NCI-H446 treated with DMSO at 0.1 percent for 48 hours (cell line): ENCODE results near the gene CHCHD6.

Experiments used
- DNase-seq: peaks from one replicate; lab custom pipeline; 2025; lab: John Stamatoyannopoulos, UW

CHCHD6 gene

DNA sequence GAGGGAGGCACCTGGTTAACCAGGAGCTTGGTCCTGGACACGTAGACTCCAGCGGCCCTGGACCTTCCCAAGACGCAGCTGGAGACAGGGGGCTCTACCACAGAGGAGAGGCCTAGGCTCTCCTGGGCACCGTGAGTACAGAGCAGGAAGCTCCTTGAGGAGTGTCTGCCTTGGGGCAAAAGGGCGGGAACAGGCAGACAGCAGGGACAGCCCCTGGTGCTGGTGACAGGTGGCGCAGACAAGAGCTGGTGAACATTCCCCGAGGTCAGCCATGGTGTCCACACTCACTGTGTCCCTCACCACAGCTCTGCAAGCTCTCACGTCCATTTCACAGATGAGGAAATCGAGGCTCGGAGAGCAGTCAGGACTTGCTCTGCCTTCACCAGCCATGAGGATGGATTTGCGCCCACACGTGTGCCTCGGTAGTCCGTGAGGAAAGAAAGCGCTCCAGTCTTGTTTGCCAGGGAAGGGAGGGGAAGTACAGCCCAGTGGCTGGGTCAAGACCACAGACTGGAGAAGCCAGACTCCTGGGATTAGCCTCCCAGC lies 276.3 kb downstream of the CHCHD6 start:
- no peak for DNase-seq

DNA sequence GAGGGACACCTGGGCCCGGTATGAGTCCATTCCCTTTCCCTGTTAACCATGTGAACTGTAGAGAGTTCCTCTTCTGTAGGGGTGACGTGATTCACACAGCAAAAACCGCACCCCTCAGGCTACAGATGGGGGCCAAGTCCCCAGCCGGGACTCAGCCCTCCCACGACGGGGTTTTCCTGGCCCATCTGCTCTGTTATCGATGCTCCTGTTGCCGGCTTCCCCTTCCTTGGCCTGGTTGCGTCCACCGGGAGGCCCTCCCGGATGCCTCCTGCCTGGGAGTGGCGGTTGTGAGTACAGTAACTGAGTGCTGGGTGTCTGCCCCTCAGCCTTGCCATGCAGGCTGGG lies 278.1 kb downstream of the CHCHD6 start:
- DNase-seq, result no peak

- DNase-seq, result peak; percentile 34
Measured at GRCh38 chr3:126982471-126983175, 278.6 kb downstream of the CHCHD6 start, which contains the start of gene PLXNA1. Gene PLXNA1, plus strand, starts transcription at chr3:126983115. Its CDS starts 5,479 bp downstream, at chr3:126988594.

- DNase-seq, result no peak
Measured at GRCh38 chr3:126983276-126983652, 279.2 kb downstream of the CHCHD6 start.

DNA sequence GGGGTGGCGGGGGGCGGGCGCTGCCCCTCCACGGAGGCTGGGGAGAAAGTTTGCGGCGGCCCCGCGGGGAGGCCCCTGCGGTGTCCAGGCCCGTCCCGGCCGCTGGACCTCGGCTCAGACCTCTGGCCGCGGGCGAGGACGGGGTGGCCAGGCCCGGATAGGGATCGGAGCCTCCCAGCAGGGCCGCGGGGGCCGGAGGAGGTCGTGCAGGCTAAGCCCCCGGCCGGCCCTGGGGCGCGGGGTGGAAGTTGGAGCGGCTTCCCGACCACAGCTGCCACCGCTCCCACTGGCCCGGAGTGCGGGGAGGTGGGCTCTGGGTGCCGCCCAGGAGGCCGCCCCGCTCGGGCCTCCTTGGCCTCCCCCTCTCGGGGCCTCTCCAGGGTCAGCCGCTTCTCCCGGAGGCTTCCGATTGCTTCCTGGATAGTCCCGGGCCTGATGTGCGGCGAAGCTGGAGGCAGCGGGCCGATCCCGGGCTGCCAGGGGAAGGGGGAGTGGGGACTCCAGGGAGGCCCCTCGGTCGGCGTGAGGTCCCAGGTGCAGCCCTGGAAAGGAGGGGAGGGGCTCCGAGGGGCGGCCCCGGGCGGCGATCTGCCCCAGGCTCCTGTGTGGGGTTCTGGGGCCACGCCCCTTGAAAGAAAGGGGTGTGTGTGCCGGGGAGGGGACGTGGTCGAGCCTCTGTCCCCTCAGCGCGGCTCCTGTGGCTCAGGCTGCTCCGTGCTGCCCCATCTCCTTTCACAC lies 279.8 kb downstream of the CHCHD6 start:
- DNase-seq, result no peak

DNA sequence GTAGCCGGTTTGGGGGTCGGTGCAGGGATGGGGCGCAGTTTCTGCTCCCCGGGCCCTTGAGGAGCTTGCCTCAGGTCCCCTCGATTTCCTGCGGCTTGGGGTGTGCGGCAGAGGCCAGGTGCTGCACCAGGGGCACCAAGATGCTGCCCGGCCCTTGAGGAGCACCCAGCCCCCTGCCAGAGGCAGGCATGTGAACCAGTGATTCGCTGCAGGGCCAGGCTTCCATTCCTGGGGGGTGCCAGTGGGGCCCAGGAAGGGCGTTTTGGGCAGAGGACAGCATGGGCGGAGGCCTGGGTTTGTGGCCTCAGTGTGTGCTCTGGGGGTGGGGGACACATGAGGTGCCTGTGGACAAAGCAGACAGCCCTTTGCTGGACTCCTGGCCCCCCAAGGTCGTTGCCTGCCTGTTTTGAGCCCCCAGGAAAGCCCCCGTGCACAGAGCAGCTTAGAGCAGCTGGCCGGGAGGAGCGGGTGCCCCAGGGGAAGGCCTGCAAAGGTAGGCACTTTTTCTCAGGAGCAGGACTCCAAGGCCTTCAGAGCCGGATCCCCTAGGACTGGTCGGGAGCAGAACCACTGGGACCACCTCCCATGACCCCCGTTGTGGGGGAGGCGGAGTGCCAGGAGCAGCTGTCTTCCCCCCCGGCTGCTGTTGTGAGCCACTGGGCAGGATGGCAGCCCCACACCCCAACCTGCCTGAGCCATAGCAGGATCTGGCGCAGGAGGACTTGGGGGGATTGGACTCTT lies 280.5 kb downstream of the CHCHD6 start:
- no peak for DNase-seq

DNA sequence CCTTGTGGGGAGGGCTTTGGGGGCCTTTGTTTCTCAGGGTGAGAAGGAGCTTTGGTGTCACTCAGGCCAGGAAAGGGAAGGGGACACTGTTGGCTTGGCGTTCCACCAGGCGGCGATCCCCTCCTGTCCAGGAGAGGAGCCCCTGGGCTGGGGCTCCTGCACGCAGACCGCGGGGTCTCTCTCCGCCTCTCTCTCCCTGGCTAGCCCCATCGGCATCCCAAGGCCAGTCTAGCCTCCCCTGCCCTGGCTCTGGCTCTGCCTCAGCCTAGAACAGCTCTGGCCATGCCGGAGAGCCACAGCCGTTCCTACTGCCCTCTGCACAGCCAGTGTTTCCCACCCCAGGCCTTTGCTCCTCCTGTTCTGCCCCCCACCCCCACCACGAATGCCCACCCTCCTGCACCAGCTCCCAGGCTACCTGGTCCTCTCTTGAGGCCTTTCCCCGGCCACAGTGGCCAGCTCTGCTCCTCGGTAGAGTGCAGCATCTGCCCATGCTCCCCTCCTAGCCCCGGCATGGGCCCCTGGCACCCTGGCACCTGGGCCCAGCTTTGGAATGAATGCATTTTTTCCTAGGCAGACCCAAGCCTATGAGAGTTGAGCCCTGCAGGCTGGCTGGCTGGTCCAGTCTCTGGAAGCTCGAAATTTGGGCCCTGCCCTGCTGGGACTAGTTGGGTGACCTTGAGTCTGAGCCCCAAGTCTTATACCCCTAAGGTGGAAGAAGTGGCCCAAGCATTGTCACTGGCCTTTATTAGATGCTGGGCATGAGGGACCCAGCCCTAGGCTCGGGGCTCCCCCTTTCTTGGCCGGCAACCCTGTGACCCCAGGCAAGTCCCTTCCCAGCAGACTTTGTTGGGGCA lies 281.3 kb downstream of the CHCHD6 start:
- no peak for DNase-seq

DNA sequence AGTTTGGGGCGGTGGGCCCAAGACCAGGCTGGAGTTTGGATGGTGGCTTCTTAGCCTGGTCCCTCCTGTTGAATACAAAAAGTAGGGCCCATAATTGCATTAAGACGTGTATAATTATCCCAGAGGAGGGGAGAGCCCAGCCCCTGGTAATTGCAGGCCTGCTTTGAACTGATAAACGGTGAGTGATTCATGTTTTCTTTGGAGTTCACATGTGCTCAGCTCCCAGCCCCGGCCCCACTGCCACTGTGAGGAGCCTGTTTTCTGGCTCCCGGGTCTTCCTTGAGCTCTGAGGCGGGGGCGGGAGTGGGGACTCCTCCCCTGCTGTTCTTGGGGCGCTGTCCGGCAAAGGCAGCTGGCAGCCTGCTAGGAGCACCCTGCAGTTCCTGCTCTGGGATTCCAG lies 282.0 kb downstream of the CHCHD6 start:
- DNase-seq, result no peak

DNA sequence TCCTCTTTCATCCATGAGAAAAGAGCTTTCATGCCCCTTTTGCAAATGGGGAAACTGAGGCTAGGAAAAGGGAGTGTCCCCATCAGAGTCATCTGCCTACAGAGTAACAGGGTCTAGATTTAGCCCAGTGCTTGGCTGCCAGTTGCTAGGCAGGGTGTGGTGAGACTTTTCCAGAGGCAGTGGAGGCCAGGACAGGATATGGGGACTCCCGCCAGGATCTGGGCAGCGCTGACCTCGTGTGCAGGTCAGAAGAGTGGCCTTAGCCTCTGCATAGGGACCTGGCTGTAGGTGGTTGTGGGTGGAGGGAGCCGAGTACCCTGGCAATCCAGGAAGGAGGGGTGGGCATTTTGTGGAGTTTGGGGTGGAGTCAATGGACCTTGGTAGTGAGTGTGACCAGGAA lies 283.1 kb downstream of the CHCHD6 start:
- DNase-seq, result no peak

DNA sequence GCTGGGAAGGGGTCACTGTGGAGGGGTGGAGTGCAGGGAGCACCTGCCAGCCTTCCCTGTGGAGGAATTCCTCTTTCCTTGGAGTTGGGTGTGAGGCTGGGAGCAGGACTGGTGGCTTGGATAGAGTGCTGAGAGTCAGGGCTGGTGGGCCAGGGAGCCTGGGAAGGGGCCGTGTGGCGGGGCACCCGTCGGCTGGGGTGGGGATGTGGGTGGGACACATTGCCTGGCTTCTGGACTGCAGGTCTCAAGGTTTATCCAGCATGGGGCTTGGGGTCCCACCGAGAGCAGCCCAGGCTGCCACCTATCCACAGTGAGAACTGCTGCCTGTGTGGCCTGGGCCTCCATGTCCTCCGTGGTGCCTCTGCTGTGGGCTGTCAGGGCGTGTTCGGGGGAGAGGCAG lies 283.6 kb downstream of the CHCHD6 start:
- no peak for DNase-seq

- no peak for DNase-seq
Measured at GRCh38 chr3:126988451-126989021, 284.5 kb downstream of the CHCHD6 start.

- no peak for DNase-seq
Measured at GRCh38 chr3:126989316-126990023, 285.4 kb downstream of the CHCHD6 start.

DNA sequence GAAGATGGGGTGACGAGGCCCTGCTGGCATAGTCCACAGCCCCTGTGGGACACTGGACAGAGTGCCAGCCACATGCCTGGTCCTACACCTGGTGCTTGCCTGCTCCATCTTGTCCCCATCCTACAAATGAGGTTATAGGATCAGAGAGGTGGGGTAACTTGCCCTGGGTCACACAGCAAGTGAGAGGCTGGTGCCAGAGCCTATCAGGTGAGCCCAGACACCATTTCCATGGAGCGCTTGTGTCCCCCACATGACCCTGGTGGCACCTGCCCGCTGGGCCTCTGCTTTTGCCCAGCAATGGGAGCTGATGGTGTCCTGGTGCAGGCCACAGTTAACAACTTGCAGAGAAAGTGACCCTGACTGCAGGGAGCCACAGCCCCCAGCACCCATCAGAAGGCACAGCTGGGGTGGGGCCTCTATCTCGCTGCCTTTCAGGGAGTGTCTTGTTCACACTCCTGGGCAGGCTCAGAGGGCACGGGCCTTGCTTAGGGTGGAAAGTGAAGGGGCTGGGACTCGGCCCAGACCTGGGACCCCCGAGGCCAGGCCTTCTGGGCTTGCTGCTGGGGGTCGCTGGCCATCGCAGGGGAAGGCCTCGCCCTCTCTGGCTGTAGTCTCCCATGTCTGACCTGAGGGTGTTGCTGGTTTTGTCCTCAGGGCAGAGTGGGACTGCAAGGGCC lies 286.1 kb downstream of the CHCHD6 start:
- DNase-seq, result no peak

DNA sequence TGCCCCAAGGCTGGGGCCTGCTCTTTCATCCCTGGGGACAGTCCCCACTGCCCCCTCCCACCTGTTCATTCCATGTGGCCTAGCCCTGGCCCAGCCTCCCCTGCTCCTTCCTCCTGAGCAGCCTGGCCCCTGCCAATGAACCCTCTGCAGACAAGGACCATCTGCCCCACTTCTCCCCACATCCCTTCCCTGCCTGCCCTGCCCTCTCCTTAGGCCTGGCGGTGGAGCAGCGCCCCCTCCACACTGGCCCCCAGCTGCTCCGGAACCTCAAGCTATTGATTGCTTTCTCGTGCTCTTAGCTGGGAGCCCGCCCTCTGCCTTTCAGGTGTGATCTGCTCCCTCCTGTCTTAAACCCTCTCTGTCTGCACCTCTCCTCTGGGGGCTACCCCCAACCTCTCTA lies 286.9 kb downstream of the CHCHD6 start:
- no peak for DNase-seq

GRCh38 chr3:126991366-126992200 lies 287.5 kb downstream of the CHCHD6 start:
- DNase-seq, result no peak

GRCh38 chr3:126992216-126992615 lies 288.2 kb downstream of the CHCHD6 start:
- no peak for DNase-seq

DNA sequence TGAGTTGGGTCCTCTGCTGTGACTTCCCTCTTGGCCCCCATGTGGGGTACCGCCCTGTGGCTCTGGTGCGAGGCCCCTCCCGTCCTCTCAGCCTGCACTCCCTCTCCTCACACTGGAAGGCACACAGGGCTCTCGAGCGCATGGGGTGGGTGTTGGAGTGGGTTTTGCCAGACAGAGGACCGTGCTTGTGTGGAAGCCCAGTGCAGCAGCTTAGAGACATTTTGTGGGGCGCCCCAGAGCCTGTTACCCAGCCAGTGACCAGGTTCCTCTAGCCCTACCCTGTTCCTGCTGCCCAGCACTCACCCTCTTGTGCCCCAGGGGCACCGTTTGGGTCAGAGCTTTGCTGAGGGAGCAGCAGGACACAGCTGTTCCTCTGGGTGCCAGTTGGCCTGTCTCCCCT lies 288.7 kb downstream of the CHCHD6 start:
- no peak for DNase-seq

DNA sequence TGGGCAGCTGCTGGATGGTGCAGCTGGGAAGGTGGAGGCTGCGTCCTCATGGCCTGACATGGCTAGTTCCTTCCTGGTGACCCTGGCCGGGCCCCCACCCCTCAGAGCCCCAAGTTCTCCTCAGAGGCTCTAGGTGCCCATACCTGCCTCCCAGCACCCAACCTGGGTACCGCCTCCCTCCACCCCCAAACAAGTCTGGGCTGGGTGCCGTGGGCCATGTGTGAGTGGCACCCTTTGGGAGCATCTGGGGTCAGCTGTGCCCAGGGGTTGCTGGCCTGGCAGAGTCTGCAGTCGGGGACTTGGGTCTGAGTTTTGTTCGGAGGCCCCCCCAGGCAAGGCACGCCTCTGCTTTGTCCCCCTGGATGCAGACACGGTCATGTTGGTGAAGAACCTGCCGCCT lies 289.4 kb downstream of the CHCHD6 start:
- no peak for DNase-seq

GRCh38 chr3:126994661-126995245 lies 290.7 kb downstream of the CHCHD6 start:
- no peak for DNase-seq
